HG02973 (cell line): ENCODE data around the gene ERLIN1.

Source experiments
- ATAC-seq: cut with Tn5 transposase; IDR thresholded peaks from one replicate; pipeline ENCODE4 v1.9.1; 2021; ENCODE audit warnings: moderate library complexity; ENCODE audit not compliant: unreplicated experiment

The ERLIN1 gene

DNA sequence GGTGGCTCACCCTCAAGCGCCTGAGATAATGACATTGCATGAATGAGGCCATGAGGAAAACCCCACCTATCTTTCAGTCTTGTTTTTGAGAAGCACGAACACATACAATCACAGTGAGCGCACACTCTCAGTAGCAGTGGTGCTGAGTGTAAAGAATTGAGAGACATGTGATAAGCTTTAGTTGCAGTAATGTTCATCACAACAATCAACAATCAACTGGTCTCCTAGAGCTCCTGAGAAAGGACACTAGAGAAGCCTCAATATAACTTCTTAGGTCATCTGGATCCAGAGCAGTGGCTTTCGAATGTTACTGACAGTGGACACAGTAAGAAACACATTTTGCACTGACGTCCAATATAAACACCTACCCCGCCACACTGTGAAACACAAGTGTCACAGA, 12.8 kb downstream of the ERLIN1 start:
- ATAC-seq, result no peak

DNA sequence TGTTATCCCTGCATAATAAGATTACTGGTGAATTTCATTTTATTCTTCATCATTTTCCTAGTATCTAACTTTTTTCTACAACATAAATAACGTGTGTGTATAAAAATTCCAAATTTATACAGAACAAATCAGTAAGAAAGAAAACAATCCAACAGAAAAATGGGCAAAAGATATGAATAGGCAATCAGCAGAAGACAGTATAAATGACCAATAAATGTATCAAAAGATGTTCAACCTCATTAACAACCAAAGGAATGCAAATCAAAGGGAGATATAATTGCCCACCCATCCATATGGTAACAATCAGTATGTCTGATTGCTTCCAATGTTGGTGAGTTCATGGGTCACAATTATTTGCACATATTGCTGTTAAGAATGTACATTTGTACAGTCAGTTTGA, 13.5 kb downstream of the ERLIN1 start:
- no peak for ATAC-seq

DNA sequence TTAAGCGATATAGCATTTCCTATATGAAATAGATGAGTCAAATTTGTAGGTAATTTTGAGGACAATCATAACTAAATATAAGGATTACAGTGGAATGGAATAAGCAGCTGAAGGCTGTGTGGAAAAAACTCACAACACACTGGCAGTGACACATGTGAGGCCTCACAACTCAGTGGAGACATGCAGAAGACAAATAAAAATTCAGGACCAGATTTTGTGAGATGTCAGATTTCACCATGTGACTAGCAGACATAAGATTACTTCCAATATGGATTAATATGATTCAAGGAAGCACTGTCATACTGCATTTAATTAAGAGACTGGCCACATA, 17.6 kb downstream of the ERLIN1 start:
- ATAC-seq, result no peak

DNA sequence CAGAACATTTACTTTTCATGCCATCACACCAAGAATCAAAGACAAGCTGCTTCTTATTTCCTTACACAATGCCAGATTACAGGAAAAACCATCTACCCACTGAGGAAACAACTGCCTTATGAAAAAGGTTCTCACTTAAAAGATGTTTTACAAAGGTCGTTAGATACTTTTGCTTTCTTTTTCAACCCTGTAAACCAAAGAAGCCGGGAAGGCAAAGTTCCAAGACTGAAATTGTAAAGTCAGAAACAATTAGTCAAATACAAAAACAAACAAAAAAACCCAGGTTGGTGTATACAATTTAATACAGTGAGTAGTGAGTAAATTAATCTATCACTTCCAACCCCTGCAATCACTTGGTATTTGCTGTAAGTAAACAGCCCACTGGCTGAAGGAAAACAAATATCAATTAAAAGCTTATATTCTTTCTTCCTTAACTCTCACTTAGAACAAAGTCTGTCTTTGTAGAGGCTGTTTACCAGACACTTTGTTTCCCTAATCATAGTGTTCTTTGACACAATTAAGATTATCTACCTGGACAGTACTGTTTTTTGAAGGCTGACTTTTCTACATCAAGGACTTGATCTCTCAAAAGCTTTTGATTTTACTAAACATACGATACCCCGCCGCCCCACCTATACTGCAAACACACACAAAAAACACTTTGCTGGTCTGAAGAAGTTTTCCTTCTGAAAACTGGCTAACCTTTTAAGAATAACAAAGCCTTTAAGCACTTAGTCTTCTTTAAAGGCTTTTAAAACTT, 18.1 kb downstream of the ERLIN1 start:
- no peak for ATAC-seq

DNA sequence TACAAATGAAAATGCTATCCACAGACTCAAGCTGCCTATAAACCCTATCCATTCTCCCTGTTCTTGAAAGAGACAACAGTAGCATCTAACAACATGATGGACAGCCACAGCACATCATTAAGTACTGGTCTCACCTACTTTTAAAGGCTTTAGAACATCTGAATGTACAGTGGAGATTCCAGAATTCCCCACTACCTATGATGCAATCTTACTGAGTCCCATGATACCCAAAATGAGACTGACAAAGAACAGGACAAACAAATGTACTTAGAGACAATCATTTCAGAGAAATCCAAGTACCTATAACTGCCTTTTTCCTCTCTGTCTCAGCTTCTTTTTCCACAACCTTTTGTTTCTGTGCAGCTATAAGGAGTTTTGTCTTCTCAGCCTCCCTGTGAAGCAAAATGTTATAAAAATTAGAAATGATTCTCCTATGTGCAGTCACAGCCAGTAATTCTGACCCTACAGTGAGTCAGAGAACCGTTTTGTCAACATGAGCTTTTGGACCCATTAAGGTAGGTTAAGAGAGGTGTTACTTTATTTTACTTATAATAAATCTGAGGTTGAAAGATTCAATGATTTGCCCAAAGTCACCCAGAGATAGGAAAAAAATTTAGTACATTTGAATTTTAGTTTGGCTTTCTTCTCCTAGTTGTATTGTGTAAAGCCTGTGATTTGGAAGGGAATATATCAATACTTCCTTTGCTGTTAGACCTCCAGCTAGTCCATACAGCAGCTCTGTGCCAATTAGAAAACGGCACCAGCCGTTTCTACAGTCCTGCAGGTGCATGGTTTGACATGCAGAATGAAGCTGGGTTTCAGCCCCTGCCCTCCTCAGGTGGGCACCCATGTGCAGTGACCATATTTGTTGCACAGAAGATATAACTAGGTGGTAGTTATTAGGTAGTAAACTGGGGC, 21.9 kb downstream of the ERLIN1 start:
- no peak for ATAC-seq

DNA sequence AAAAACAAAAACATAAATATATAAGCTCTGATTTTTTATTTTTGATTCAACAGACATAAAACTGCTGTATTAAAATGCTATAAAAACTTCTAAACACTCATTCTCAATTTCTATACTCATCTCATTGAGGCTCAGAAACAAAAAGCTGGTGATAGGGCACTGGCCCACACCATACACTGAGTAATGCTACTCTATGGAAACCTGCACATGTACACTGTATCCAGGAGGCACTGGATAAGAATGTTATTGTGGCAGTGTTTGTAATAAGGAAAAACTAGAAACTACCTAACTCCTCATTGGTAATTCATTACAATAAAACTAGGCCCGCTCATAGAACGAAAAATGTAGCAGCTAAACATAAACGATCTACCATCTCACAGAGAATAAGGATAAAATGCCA, 23.1 kb downstream of the ERLIN1 start:
- no peak for ATAC-seq

DNA sequence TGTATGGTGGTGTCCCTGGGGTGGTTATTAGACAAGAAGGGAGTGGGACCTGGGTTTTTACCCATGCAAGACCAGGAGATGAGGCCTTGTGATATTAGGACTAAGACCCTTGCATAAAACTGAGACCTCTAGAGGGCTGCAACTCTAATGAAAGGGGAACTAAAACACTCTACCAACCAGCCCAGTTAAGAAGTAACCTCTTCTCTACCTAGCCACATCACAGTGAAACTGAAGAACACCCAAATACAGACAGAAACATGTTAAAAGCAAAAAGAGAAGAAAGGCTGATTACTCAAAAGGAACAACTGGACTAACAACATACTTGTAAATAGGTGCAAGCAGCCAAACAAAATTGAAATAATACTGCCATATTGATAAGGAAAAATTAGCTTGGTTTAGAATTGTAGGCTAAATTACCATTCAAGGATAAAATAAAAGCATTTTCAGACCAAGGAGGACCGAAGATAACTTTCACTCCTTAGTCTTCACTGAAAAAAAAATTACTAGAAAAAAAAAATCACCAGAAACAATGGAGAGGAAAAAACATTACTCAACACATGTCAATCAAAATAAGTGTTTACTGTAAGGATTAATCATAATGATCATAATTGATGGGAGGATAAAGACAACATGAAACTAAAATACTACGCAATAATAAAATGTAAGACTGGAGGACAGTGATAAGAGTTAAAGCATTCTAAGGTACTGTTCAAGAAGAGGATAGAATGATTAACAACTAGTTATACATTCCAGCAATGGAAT, 27.6 kb downstream of the ERLIN1 start:
- ATAC-seq, result peak; percentile 94

DNA sequence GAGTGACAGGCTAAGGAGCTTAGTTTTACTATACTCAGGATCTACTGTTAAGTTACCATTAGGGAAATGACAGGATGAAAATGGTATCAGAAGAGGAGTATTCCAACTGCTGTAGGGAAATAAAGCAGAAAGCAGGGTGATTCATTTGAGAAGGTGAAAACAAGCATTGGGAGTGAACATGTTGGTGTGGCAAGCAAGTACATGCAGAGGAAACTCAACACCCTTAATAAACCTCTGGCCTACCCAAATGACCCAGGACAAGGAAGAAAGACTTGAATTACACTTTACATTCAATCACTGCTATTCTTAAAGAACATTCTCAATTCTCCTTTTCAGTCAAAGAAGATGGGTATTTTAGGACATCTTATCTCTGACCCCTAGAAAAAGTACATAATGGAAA, 28.7 kb downstream of the ERLIN1 start:
- no peak for ATAC-seq

DNA sequence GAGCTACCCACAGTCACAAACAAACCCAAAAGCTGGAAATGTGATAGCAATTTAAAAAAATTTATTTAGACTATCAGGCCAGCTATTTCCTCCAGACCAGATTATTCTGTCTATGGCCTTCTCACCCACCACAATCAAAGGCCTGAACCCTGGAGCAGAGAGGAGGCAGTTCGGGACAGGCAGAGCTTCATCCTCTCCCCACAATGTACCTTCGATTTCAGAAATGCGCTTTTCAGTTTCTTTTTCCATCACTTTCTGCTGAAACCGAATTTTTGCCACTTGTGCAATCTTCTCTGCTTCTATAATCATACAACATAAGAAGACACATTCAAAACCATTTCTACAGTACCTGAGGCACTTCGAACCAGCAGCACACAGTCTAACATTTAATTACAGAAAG, 29.9 kb downstream of the ERLIN1 start:
- ATAC-seq, result no peak

DNA sequence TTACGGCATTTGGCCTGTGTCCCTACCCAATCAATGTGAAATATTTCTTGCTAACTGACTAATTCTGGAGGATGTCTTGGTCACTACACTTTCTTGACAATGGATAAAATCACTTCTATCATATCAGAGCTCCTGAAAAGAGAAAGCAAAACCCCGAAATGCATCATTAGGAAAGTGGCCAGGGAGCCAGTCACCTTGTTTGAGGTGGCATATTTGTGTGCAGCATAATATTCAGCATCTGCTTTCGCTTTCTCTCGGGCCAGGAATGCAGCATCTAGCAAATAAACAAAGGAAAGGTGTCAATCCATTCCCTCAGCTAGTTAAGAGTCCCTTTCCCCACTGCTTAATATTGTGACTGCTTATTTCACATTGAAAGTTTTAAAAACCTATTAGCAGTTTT, 31.2 kb downstream of the ERLIN1 start:
- no peak for ATAC-seq

DNA sequence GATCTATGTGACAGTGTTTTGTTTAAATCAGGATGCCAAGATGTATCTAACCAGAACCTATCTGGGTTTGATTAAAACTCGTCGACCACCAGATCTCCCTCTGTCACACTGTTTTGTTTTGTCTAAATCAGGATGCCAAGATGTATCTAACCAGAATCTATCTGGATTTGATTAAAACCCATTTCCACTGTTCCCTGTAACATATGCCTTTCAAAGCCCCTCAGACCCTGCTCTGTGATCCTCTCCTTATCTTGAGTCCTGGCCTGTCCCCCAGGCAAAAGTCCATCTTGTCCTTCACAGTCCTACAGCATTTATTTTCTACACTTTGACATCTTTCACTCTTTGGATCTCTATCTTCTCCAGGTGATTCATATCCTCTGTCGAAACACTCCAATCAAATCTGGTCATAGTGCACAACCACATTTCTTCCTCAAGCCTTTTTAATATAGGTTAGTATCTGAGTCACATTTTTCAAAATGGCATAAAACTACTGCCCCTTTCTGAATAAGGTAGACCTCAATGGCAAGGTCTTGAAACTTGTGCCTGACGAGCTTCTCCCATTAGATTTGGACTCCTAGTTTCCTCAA, 32.5 kb downstream of the ERLIN1 start:
- no peak for ATAC-seq

DNA sequence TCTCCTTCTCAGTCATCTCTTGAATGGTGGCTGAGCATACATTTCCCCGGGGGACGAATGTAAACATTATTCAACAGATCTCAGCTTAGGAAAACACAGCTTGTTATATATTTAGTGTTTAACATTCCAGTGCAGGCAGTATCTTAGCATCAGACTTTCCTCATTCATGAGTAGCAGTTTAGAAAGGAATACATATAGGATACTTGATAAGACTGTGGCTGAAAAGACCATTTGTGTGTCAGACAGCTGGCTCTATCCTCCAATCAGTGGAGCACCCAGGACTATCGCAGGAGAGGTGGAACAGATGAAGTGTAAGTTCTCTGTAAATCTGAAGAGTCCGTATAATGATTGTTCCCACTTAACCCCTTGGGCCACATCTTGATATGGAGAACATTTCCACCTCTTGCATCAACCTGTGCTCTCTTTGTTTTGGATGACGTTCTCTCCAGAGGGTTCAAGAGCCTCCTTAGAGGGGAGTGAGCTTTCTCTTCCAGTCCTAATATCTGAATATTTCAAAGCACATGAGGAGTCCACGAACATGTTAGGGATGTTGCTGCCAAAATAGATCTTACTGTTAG, 34.0 kb downstream of the ERLIN1 start:
- no peak for ATAC-seq

DNA sequence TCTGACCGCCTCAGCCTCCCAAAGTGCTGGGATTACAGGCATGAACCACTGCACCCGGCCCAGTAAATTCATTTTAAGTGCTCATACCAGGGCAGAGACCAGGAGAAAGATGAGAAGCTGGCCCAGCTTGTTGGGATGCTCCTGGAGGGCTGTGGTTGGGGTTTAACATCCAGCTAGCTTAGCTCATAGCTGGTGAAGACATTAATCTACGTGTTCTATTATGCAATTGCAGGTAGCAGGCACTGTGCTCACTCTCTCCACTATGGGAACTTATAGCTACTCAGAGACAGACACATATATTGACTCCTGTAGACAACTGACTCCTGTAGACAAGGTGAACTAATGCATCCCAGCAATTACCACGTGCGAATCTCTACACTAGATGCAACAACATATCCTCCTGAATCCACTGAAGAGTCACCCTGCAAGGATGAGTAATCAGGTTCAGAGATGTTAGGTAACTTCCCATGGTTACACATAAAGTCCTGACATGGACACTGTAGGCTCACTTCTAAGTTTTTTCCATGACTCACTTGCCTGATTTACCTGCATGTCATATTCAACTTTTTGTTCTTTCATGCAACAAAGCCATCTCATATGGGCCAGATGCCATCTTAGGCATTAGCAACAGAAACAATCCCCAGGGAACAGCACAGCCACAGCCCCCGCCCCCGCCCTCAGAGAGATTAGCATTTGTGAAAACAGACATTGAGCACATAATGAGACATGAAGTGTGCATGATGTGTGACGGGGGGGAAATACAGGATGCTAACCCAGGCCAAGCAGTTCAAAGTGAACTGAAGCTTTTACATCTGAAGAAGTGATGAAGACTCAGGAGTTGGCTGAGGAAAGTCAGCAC, 37.2 kb downstream of the ERLIN1 start:
- peak; percentile 60 for ATAC-seq

DNA sequence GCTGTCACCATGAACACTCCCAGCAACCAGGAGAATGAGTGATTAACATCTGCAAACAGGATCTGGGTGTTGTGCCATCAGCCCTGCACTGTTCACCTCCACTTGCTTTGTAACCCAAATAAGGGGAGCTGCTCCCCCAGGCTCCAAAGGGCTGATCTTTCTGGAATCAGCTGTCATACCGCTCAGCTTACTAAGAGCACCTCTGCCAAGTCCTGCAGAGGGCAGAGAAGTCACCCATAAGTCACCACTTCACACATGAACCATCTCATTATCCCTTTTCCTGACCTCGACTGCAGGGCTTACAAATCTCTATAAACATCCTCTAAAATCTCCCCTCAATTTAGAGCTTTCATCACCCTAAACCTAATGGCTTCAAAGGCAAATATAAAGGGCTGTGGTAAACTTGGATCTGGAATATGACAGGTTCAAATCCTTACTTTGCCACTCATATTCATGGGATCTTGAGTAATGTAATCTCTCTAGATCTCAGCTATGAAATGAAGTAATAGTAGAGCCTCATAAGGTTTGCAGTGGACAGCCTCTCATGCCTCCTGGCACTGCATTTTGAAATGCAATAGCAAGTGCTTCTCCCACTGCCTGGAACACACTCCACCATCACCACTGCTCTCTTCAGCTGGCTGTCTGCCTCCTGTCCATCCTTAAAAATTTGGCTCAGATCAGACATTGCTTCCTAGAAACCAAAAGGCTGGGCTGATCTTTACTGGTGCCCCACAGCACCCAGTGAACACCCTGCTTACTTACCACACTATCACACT, 38.8 kb downstream of the ERLIN1 start:
- no peak for ATAC-seq

DNA sequence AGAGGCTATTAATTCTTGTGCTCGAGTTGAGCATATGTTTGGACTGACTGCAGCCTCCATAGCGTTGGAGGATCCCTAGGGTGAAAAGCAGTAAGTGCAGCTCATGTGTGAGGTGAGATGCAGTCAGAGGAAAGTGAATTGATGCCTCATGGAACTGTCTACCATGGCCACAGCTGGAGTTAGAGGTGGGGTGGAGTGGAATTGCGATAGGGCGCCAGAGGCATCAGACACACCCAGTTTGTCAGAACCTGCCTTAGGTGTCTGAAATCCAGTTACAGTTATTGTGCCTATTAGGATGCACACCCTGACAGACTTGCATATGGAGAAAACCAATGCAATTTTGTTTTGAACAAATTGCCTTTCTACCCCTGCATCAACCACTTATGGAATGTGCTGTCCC, 39.4 kb downstream of the ERLIN1 start:
- ATAC-seq, result no peak

DNA sequence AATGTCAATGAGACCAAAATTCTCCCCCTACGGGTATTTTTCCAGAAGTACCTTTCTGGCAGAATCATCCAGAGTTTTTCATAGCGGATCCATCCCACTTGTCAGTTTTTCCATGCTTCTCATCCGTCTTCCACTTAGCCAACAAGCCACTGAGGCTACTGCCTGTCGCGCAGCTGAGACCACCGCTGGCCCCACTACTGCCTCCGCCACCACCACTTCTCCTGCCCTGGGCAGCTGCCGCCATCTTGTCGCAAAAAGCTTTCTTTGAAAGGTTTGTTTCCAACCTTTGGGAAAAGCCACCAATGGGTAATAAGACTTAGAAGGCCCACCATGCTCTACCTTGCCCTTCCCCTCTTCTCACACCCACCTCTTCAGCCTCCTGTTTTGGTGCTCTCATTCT, 42.1 kb downstream of the ERLIN1 start:
- ATAC-seq, result no peak

DNA sequence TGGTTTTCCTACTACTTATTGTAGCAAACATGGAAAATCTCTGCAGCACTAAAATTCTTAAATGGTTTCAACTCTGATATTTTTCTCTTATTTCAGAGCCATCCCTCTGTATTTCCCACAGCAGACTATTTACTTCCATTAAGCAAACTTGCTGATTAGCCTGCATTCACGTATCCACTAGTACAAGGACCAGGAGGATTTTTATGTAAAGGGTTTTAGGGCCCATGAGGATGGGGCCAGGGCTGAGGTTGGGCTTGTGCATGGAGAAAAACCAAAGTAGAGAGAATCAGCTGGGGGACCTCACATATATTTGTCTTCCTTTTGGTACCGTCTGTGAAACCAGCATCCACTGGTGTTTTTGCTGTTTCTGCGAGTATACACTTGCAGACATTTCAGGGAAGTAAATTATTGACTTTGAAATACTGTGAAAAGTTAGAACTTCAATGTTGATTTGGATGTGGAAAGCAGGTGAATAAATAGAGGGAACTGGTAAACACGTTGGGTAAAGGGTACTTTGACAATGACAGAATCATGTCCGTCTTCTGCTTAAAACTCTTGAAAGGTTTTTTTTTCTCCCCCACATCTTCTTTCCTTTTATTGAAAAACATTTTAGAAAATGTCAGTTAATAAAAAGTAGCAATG, 44.3 kb downstream of the ERLIN1 start:
- no peak for ATAC-seq

DNA sequence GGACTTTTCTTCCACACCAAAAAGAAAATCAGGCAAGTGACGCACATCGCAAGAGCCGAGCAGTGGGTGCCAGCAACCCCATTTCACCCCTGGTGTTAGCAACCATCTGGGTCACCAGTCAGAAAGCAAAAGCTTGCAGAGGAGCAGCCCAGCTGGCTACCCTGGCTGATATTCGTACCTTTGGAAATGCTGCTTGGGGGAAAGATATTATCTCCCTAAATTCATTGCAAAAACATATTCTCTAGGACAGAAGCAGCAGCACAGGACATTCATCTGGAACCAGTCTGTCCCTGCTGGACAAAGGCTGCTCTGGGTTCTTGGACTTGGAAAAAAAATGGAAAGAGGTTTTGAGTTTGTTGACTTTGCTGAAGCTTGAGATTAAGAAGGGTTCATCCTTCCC, 45.8 kb downstream of the ERLIN1 start:
- no peak for ATAC-seq
